Neural crest cell (in vitro differentiated cells): Measurements from ENCODE around the gene MEF2D. TPM values are rescaled to one million over a fixed set of nuclear protein-coding genes. Genes with fewer than 3 reads are reported as not detected.

ENCODE experiments used
- DNase-seq: peaks from one replicate; pipeline ENCODE4 v3.0.0; 2021; ENCODE audit warnings: low read depth, mixed read lengths, low spot score
- H3K27ac Mint-ChIP-seq: one replicate; pipeline ENCODE4 v1.8.0; 2021; ENCODE audit warnings: mild to moderate bottlenecking, mixed read lengths; ENCODE audit not compliant: unreplicated experiment
- H3K27me3 Mint-ChIP-seq: 2 replicates; pipeline ENCODE4 v1.8.0; 2021; ENCODE audit warnings: low read depth, mild to moderate bottlenecking, mixed read lengths
- H3K36me3 Mint-ChIP-seq: 2 replicates; pipeline ENCODE4 v1.8.0; 2021; ENCODE audit warnings: low read depth, mild to moderate bottlenecking, mixed read lengths
- H3K4me1 Mint-ChIP-seq: 2 replicates; pipeline ENCODE4 v1.8.0; 2021; ENCODE audit warnings: mixed read lengths
- H3K4me3 Mint-ChIP-seq: one replicate; pipeline ENCODE4 v1.8.0; 2021; ENCODE audit warnings: mild to moderate bottlenecking, mixed read lengths
- H3K9me3 Mint-ChIP-seq: 2 replicates; pipeline ENCODE4 v1.8.0; 2021; ENCODE audit warnings: mixed read lengths
- CTCF ChIP-seq: fragments of 200-600 bp; sonication (generic); conservative IDR thresholded peaks from 2 replicates; pipeline ENCODE4 v1.5.0; 2021; ENCODE audit warnings: antibody characterized with exemption, mild to moderate bottlenecking
- total RNA-seq: library from RNA; stranded (reverse); gene quantifications from 2 replicates; pipeline ENCODE4 v1.2.1, GENCODE V29; 2021

MEF2D gene
- total RNA-seq, 1 donor from 2014 or later, result 17.3 TPM

GRCh38 chr1:156485984-156486383 lies 14.6 kb downstream of the MEF2D start:
- no peak for TF ChIP-seq CTCF
- Mint-ChIP-seq H3K4me1 (peaks cover 40% of the 10 kb centered on the region), H3K27me3 (no peaks in the 10 kb centered on the region), H3K4me3 (no peak overlapping the region), H3K36me3 (peaks cover 4% of the 10 kb centered on the region), H3K27ac (no peak overlapping the region), H3K9me3 (no peaks in the 10 kb centered on the region)
- DNase-seq, result no peak

- Mint-ChIP-seq H3K4me1 (peaks cover 35% of the 10 kb centered on the region), H3K36me3 (peaks cover 9% of the 10 kb centered on the region), H3K27me3 (no peaks in the 10 kb centered on the region), H3K27ac (no peak overlapping the region), H3K9me3 (no peaks in the 10 kb centered on the region), H3K4me3 (no peak overlapping the region)
- TF ChIP-seq CTCF, result no peak
- no peak for DNase-seq
These were observed 16.0 kb downstream of the MEF2D start for GRCh38 chr1:156484480-156485058.

GRCh38 chr1:156483397-156483796 lies 17.2 kb downstream of the MEF2D start:
- H3K27ac Mint-ChIP-seq, result no peak overlapping the region
- no peak overlapping the region for H3K4me3 Mint-ChIP-seq

GRCh38 chr1:156482276-156482675 lies 18.3 kb downstream of the MEF2D start:
- Mint-ChIP-seq H3K27ac (no peak overlapping the region), H3K27me3 (no peaks in the 10 kb centered on the region), H3K36me3 (peaks cover 13% of the 10 kb centered on the region), H3K4me3 (no peak overlapping the region), H3K4me1 (peaks cover 12% of the 10 kb centered on the region), H3K9me3 (no peaks in the 10 kb centered on the region)
- no peak for TF ChIP-seq CTCF
- DNase-seq, result no peak

More at GRCh38 chr1:156483397-156483796, 17.2 kb downstream of the MEF2D start:
- no peak for TF ChIP-seq CTCF
- Mint-ChIP-seq H3K4me1 (peaks cover 24% of the 10 kb centered on the region), H3K27me3 (no peaks in the 10 kb centered on the region), H3K9me3 (no peaks in the 10 kb centered on the region), H3K36me3 (peaks cover 13% of the 10 kb centered on the region)
- DNase-seq, result no peak

- Mint-ChIP-seq H3K4me3 (no peak overlapping the region), H3K9me3 (no peaks in the 10 kb centered on the region), H3K27ac (no peak overlapping the region), H3K27me3 (no peaks in the 10 kb centered on the region), H3K4me1 (peaks cover 8% of the 10 kb centered on the region), H3K36me3 (peaks cover 13% of the 10 kb centered on the region)
- TF ChIP-seq CTCF, result no peak
- DNase-seq, result no peak
These were observed 19.0 kb downstream of the MEF2D start for GRCh38 chr1:156481527-156481926.
